Activated CD4-positive, alpha-beta T cell treated with anti-CD3 and anti-CD28 coated beads, Interleukin-10, Interleukin-2, amounts not matched to agents 100 ng/mL and 50 ng/mL, durations not matched to agents 16 hours and 8 hours (primary cell): ENCODE measurements around the gene TTF1.
"Not testable (repeated sequence)": the region's sequence is repeated elsewhere in the genome, so short reads cannot be mapped to it uniquely, and the experiment has no call there.

Experiments used
- DNase-seq: peaks from one replicate; pipeline ENCODE4 v3.0.0-alpha.2; 2020

The TTF1 gene

DNA sequence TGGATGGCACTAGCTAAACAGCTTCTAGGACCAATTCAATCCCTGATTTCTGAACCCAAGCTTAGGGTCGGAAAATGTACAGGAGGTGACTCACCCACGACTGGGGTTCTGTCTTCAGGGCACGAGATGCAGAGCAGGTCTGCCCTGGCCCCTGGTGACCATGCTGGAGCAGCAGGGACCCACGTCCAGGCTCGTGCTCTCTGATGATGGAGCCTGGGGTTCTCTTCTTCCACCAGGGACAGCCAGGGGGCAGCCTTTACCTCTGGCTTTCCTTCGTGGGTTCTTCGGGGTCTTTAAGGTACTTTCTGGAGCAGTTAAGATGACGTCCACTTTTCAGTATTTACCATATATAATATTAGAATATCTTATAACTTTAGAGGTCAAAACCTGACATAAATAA lies 5.4 kb upstream of the TTF1 start:
- peak; percentile 28 for DNase-seq

DNA sequence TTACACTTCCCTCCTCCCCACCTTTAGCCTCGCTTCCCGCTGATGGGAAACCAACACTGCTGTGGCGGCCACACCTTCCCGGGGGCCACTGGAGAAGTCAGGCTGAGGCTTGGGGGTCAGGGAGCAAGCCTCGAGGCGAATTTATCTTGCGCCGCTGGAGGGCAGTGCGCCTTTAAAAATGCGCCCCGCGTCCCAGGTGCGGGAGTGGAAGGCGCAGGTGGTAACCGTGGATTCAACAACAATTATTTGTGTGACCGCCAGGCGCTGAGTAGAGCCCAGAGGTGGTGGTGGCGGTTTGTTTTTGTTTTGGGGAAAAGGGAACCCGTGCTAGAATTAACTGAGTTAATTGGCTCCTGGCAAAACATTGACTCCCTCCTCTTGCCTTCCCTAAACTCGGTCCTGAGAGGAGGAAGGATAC lies 4.5 kb upstream of the TTF1 start:
- peak; percentile 72 for DNase-seq

DNA sequence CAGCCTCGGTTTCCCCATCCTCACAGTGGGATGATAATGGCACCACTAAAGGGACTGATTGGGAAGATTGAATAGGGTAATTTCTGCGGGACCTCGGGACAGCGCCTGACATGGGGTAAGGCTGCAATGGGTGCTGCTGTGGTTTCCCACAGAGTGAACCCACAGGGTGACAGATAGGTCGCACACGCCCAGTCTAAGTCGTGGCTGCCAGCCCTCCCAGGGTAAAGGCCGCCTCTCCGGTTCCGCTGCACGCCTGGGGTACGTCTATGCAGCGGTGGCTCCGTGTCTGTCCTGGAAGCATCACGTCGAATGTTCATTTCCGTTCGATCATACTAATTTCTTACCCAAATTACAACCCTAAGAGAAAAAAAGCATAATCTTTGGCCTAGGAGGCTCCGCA lies 4.0 kb upstream of the TTF1 start:
- DNase-seq = peak; percentile 5

DNA sequence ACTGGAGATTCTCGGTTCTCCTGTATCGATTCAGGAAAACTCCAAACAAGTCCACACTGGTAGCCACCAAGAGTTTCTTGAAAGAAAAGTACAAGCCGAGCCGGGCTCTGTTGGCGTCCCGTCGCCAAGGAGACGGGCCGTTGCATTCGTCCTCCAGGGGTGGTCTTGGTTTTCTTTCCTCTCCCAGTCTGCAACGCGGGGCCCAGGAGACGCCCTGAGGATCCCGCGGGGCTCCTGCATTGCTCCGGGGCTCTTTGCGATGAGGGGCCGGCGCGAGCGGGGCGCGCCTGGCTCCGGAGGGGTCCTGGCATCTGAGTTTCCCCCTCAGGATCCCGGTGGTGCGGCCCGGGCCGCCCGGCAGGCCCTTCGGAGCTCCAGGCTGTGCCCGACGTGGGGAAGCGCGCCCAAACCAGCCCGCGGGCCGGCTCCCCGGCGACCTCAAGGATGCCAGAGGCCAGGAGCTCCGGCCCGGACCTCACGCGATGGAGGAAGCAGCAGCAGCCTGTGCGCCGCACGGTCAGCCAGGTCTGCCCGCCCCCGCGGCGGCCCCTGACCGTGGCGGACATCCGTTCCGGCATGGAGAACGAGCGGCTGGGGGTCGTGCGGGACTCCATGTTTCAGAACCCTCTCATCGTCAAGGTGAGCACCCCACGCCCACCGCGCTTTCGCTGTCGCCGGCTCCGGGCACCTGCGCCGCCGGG lies 3.3 kb upstream of the TTF1 start, which contains the start of gene CFAP77:
Gene CFAP77, plus strand, starts transcription at position 384 of the 701 bp plus-strand sequence. Its CDS starts 61 bp downstream, at position 445.
- peak; percentile 27 for DNase-seq

DNA sequence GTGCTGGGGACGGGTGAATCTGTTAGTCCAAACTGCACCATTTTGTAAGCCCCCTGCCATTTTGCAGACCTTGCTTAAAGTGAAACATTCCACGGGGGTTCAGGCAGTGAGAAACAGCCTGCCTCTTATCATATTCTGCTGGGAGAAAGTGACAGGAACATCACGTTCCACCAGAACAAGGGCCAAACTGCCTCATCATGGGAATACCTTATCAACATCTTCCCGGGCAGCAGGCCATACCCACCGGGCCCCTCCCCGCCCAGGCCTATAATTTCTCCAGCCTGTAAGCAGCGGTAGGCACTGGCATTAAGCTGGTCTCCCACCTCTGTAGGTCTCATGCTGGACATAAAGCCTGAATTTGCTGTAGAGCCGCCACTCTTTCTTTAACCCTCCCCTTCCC lies 1.9 kb upstream of the TTF1 start:
- DNase-seq = no peak

DNA sequence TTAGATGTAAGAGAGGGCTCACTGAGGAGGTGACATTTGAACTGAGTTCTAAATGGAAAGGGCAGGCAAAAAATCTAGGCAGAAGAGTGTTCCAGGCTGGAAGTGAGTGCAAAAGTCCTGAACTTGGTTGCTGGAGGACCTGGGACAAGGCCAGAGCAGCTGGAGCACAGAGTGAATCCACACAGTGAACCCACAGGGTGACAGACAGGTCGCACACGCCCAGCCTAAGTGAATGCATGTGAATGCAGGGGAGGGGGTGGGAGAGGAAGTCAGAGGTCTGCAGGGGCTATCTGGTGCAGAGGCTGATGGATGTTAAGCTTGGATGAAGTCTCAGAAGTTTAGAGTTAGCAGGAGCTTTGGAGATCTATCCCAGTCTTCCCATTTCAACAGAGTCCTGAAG lies 556 bp upstream of the TTF1 start:
- no peak for DNase-seq

DNA sequence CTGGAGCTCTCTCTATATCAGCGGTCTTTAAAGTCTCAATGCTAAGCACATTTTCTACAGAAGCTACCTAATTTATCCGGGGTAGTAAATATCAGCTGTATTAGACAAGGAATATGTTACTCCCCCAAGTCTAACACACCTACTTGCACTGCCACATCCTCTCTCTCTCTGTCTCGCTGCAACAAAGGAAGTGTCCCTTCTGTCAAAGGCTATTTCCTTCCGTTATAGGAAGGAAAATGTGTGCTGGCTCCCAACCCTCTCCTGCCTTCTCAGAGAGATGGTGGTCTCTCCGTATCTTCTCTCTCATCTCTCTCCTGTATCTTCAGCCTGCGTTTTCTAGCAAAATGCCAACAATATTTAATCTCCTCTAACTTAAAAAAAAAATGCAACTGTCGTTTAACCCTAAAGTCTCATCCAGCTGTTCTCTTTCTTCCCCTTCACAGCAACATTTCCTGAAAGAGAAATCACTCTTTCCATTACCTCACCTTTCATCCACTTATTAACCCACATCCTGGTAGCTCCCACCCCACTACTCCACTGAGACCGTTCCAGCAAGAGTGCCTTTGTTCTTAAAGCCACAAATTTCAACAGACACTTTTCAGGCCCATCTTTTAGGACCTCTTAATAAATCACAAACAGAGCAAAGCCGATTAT lies 2.3 kb downstream of the TTF1 start:
- peak; percentile 60 for DNase-seq

DNA sequence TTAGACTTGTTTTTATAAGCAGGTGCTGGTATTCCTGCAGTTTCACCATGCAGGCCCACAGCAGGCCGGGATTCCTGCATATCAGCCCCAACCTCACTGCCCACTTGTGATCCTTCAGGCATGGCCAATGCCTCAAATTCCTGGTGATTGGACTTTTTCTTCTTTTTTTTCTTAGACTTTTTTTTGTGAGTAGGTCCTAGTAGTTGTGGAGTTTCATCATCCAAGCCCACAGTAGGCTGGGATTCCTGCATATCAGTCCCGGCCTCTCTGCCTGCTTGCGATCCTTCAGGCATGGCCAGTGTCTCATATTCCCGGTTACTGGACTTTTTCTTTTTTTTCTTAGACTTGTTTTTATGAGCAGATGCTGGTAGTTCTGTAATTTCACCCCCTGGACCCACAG lies 4.8 kb downstream of the TTF1 start:
- no peak for DNase-seq

DNA sequence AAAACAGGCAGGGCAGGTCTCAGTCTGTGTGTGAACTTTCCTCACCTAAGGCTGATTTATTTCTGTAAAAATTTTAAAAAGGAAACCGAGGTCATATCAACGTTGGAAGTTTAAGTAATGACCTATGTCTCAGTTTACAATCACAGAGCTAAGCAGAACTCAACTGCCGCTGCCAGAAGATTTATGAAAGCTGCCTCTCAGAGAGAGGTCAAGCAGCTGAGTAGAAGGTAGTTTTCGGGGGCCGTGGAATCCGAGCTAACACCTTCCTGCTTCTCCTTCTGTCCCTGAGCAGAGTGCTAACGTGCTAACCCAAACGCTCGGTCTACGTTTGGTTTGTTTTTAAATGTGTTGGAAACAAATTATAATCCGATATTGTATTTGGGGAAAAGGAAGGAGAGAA lies 11.1 kb downstream of the TTF1 start:
- no peak for DNase-seq

DNA sequence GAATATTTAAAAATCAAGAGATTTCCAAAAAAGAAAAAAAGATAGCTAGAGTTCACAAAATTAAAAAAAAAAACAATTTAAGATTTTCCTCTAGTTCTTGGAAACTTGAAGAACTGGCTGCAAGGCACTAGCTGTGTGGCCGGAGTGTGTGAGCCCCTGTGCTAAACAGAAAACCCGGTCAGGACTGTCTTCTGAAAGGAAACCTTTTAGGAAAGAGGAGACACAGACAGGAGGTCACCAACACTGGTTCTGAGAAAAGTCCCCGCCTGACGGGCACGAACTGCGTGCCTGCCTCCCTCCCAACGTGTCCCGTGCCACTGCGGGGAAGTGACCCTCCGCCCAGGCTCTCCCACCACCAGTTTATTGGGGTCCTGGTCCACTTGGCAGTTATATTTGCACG lies 15.2 kb downstream of the TTF1 start:
- no peak for DNase-seq

DNA sequence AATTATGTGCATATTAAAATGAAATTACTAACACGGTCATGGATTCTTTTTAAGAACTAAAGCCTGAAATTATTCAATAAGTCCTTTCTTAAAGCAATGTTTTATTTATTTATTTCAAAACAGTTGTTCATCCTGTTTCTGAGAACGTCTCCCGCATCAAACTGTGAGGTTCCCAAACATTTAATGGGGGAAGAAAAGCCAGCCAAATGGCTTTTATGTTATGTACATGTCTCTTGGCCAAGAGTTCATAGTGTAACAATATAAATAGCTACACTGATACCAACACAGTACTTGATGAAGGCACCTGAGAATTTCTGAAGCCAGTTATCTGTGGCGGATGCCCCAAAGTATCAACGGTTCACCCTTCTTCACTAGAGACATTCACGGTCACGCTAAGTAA lies 15.7 kb downstream of the TTF1 start:
- no peak for DNase-seq

DNA sequence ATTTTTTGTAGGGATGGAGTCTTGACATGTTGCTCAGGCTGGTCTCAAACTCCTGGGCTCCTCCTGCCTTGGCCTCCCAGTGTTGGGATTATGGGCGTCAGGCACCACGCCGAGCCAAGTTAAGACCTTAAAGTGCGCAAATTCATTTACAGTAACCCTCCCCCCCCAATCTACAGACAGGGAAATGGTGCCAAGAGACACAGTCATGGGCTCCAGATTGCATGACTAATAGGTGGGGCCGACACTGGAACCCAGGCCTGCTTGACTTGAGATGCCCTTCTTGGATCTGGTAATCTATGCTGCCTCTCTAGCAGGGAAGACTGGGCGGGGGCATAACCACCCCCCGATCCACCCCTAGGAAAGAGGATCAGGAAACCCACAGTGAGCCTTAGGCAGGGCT lies 19.5 kb downstream of the TTF1 start:
- no peak for DNase-seq

DNA sequence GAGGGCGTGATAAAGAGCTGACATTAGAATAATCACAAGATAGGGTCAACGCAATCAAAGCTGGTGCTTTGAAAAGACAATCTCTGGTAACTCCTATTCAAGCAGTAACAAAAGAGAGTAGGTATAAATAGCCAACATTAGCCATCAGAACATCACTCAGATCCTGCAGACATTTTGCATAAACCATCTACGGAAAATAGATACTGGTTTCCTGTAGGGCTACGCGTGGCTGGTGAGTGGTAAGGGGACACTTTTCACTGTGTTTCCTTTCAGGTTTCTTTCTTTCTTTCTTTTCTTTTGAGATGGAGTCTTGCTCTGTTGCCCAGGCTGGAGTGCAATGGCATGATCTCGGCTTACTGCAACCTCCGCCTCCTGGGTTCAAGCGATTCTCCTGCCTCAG lies 22.3 kb downstream of the TTF1 start:
- no peak for DNase-seq

DNA sequence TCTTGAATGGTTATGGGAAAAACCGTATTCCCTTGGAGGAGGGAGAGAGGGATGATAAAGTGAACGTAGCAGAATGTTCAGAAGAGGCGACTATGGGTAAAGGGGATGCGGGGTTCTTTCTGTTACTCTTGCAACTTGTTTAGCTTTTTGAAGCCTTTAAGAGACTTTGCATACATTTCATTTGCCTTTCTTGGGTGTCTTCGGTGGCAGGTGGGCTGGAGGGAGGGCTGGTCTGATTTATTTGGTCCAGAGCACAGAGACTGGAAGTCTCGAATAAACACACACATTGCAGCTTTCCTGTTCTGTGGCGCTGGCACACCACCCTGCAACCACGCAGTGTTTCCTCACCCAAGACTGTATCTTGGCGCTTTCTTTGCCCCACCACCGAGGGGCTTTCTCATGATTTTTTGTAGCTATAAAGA lies 23.2 kb downstream of the TTF1 start:
- no peak for DNase-seq

DNA sequence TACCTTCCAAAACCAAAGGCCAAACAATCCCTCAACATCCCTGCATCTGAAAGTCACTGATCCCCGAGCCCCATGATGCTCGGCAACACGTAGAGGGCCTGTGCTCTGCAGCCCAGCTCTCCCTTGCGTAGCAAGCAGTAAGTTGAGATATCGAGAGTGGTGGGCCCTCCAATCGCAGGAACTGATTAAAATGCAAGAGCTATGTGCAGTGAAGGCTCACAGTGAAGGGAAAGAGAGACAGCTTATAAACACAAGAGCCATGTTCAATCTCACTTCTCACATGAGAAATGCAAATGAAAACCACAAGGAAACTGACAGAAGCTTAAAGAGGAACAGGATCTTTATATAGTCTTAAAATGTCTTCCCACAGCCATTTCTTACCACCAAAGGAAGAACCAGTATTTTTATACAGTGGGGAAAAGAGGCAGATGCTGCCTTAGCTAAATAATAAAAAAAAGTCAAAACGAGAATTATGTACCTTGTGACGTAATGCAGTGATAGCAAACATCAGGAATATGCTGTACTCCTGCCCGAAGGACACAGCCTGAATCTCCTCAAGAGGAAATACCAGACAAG lies 24.6 kb downstream of the TTF1 start:
- DNase-seq = no peak

DNA sequence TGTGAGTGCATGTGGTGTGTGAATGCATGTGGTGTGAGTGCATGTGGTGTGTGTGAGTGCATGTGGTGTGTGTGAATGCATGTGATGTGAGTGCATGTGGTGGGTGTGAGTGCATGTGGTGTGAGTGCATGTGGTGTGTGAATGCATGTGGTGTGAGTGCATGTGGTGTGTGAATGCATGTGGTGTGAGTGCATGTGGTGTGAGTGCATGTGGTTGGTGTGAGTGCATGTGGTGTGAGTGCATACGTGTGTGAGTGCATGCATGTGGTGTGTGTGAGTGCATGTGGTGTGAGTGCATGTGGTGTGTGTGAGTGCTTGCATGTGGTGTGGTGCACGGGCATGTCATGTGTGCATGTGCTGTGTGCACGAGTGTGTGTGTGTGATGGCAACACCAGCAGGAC lies 28.2 kb downstream of the TTF1 start:
- not testable (repeated sequence) for DNase-seq

DNA sequence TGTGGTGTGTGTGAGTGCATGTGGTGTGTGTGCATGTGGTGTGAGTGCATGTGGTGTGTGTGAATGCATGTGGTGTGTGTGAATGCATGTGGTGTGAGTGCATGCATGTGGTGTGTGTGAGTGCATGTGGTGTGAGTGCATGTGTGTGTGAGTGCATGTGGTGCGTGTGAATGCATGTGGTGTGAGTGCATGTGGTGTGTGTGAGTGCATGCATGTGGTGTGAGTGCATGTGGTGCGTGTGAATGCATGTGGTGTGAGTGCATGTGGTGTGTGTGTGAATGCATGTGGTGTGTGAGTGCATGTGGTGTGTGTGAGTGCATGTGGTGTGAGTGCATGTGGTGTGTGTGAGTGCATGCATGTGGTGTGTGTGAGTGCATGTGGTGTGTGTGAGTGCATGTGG lies 28.9 kb downstream of the TTF1 start:
- DNase-seq = not testable (repeated sequence)

DNA sequence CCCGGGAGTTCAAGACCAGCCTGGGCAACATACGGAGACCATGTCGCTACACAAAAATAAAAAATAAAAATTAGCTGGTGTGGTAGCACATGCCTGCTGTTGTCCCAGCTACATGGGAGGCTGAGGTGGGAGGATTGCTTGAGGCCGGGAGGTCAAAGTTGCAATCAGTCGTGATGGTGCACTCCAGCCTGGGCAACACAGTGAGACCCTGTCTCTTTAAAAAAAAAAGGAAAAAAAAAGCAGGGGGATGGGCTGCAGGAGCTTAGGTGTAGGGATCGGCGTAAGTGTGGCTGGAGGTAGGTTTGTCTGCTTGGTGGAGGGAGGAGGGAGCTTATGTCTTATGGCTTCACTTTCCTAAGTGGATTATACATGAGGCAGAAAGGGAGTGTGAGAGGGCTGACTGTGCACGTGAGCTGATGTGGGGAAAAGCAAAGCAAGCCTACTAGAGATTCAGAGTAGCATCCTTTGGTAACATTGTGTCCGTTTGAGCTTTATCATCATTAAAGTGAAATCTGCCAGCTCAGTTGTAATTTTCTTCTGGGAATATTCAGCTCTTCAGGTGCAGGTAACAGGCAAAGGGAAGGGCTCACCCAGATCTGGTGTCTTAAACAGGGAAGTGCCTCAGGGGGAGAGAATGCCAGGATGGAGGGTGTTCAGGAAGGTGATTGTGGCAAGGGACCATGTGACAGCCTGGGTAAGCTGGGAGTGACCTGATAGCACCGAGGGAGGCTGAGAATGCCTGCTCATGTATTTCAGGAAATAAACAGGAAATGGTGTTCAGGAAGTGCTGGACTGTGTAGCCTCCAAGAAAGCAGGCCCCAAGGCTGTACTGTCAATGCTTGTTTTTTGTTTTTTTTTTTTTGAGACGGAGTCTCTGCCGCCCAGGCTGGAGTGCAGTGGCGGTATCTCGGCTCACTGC lies 34.2 kb downstream of the TTF1 start:
- DNase-seq = peak; percentile 14

DNA sequence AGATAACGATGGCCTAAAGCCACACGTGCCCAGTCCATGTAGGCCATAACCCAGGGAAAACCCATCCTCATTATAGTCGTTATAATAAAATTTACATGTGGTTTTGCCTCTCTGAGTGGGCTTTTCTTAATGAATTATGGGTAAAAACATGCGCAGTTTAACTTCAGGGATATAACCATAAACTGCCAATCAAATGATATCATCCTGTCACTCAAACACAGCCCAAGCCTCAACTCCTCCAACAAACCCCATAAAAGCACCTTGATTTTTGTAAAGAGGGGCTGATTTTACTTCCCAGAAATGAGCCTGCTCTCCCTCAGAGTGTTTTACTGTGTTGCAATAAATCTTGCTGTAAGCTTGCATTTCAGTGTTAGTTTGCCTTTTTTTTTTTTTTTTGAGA lies 36.0 kb downstream of the TTF1 start:
- DNase-seq = no peak

DNA sequence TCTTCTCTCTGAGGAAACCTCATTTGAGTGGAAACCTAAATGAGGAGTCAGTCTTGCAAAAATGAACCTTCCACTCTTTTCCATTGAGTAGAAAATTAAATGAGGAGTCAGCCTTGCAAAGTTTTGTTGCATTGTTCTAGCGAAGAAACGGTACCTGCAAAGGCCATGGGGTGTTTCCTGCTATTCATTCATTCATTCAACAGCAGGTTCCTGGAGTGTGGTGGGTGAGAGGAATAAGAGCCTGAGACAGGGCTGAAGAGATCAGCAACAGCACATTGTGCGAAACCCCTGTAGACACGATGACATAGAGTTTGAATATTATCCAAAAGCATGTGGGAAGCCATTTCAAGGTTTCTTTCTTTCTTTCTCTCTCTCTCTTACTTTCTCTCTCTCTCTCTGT lies 37.2 kb downstream of the TTF1 start:
- no peak for DNase-seq

DNA sequence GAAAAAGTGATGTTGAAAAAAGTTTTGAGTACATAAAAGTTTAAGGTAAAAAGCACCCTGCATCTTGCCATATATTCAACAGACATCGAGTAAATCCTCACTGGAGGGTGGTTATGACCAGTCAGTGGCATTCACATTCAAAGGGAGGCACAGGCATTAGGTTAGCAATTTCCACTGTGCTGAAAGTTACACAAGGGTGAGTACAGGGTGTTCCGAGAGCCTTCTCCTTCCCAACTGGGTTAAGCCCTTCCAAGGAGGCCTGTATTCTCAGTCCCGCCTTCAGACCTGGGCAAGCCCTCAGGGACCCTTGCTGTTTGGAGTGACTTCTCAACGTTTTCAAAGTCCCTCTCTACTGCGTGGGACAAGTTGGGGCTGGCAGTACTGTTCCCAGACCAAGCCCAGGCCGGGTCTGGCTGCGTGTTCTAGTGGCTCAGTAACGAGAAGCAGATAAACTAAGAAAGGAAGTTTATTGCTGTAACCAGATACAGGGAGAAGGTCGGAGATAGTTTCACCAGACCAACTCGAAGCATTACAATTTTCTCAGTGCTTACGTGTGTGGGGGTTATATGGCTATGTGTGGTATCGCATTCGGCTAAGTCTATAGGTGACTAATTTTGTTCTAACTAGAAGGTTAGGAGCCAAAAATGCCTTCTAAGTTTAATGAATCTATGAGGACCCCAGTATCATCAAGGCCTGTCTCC lies 38.9 kb downstream of the TTF1 start:
- no peak for DNase-seq

DNA sequence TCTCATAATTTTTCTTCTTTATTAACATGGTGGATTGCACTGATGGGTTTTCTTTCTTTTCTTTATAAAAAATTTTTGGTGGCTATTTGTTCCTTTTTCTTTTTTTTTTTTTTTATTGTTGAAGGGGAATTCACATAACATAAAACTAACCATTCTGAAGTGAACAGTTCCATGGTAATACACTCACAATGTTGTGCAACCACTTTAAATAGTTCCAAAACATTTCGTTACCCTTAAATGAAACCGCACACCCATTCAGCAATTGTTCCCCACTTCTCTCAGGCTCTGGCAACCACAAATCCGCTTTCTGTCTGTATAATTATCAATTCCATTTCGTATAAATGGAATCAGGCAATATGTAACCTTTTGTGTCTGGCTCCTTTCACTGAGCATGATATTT lies 40.2 kb downstream of the TTF1 start:
- no peak for DNase-seq

DNA sequence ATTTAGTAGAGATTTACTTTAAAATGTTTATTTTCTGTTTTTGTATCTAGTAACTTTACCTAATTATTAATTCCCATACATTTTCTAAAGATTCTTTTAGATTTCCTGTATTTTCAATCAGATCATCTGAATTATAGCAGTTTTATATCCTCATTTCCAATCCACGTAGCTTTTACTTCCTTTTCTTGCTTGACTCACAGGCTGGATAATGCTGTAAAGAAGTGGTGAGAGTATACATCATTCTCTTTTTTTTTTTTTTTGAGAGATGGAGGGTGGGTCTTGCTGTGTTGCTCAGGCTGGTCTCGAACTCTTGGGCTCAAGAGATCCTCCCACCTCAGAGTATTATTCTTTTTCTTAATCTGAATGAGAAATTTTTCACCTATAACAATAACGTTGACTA lies 40.7 kb downstream of the TTF1 start:
- DNase-seq = no peak
